ENCODE measurements around the gene SEMA7A.

SEMA7A gene

DNA sequence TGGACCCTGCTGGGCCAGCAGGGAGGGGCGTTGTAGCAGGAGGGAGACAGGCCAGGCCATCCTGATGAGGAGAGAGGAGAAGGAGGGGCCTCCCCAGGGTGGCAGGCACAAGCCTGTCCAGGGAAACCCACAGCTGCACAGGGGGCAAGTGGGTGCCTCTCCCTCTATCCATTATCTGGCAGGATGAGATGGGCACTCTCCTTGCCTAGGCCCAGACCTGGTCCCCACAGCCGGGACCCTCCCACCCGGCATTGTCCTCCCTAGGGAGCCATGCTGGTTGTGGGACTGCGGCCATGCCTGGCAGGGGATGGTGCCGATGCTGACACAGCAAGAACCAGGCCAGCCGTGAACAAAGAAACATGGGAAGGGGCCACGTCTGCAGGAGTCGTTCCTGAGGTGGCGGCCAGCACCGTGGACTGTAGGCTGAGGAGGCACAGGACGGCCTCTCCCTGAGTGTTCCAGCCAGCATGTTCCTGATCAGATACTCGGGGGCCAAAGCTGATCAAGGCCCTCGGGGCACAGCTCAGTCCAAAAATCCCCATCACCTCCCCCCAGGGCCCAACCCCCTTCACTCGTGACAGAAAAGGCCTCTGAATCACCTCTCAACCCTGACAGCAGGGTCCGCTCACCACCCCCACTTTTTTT lies 47.1 kb downstream of the SEMA7A start:
- DNase-seq: no peak

DNA sequence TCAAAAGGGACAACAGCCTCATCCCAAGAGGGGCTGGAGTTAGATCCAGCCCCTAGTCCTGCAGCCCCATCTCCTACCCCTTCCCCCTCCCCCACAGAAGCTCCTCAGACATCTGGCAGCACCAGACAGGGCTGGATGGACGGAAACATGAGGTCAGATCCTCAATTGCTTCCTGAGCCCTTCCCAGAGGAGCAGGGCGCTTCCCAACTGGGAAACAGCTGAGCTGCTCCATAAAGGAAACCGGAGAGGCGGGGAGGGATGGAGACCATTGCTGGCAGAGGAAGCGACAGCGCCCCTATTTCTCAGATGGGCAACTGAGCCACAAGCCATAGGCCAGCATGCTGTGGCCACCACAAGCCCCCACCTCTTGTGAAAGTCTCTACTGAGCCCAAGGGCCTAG lies 48.0 kb downstream of the SEMA7A start:
- DNase-seq: no peak

DNA sequence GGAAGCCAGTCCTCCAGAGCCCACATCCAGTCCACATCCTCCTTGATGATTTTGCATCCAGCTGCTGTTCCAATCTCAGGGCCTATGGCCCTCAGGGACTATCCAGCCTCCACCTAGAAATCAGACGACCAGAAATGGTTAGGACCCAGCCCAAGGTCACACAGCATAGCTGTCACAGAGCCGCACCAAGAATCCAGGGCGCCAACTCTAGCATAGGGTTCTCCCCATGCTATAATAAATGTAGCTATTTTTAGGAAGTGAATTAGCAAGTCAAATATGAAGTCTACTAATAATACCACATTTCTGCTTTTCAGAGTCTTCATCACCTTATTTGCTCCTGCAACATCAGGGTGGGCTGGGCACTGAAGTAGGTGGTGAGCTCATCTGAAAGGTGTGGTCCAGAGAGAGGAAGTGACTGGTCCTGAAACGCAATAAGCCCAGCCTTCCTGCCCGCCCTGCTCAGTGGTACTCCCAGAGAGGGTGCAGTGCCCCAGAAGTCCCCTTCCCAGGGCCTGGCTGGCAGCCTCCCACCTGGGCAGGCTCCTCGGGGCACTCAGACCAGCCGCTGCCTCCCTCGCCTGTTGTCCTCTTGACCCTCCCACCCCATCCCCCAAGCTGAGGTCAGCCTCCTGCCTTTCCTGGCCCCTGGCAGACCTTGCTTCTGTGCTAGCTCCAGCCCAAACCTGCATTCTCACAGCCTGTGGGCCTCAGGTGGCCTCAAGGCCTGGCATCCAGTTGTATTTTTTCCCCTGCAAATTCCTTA lies 48.7 kb downstream of the SEMA7A start:
- DNase-seq: peak in 3 of 4 experiments; percentile 22 to 57 (median 48)

DNA sequence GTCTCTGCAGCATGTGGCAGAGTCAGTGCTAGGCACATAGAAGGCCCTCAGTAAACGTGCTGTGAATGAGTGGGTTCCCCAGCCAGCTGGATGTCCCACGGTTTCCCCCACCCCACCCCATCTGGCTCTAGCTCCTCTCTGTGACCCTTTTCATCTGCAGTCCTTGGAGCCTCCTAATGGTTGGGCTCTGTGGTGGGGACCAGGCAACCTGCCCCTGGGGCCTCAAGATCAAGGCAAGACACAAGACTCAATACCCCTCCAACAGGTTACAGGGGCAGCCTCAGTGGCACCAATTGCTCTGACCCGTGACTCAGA lies 49.2 kb downstream of the SEMA7A start:
- no peak for DNase-seq

DNA sequence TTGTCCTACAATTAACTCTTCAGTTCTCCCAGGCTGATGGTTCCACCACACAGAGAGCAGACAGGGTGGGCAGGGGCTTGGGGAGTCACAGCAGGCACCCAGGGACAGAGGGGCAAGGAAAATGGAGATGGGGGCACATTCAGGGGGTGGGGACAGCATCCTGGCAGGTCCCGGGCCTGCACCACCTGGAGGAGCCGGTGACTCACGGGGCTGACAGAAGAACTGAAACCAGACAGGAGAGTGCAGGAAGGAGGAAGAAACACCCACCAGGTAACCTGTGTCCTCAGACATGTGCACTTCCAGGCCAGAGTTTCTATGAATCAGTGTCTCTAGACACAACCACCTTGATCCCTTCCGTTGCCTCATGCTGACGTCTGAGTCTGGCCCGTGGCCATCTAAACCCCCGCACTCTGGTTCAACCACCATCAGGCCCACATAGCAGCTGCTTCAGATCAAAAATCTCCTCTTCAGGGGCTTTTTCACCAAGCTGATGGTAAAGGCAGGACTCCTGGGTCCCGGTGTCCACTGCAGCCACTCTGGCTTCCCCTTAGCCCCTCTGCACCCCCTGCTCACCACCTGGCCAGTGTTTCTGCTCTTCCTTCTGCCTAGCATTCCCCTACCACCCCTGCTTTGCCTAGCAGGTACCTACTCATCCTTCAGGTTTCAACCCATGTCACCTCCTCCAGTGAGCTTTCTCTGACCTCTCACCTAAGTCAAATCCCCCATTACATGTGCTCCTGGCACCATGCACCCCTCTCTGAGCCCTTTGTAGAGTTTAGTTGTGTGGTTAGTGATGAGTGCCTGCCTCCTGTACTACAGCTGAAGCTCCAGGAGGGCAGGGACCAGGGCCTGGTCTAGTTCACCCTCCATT lies 49.8 kb downstream of the SEMA7A start:
- DNase-seq: no peak

DNA sequence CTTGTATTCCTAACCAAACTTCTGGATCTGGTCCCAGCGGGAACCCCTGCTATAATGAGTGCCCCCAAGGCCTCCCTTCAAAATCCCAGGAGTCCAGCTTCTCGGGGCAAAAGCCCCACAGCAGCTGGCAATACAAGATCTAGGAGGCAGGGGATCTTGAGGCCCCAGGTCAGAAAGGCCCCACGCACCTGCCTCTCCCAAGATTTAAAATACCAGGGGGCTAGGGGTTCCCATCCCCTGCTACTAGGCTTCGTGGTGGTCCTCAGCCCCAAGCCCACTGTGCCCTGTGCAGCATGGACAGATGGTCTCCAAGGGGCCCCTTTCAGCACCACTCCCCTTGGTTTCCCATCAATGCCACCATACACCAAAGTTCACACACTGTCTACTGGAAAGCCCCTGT lies 50.5 kb downstream of the SEMA7A start:
- DNase-seq: no peak

DNA sequence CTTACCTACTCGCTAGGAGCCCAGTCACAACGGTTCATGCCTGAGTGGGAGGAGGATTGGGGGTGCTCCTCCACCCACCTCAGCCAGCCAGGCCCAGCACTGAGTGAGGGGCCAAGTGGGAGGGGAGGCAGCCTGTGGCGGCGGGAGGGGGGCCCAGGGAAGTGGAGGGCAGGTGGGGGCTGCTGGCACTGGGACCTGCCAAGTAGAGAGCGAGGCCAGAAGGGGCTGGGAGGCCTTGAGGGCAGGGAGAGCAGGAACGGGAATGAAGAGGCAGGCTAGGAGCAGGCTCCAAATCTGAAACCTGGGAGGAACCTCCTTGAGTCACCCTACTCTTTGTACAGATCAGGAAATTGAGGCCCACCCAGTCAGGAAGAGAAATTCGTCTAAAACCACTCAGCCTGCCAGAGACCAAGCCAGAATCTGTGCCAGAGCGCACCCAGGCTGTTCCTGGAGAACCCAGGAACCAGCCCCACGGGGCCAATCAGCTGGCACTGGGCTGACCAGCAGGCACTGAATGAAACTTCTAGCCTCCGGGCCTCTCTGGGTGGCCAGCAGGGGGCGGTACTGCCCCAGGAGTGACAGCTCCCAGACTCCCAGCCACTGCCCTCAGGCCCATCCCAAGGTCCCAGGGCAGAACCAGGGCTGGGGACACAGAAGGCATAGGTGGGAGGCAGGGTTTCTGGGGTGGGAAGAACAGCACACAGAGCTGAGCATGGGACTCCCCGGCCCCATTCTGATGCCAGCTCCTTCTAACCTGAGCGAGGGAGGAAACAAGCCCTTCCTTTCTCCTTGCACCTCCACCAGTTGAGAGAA lies 51.5 kb downstream of the SEMA7A start:
- DNase-seq: peak; percentile 90 to 95 (median 94)

DNA sequence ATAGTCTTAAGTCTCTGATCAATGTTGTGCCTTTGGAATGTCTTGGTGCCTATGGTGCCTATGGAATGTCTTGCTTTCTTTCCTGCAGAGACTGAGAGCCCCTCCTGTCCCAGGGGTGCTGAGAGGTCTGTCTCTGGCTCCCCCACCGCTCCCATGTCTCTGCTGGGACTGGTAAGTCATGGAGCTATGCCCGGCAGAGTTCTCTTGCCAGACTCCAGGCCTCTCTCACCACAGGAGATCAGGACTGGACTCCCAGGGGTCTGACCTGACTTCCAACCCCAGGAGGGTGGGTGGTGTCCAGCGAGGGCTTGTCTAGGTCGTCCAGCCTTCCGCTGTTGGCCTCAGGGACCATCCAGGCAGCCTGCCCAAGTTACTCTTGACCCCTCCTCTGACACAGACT lies 52.3 kb downstream of the SEMA7A start:
- DNase-seq: no peak

DNA sequence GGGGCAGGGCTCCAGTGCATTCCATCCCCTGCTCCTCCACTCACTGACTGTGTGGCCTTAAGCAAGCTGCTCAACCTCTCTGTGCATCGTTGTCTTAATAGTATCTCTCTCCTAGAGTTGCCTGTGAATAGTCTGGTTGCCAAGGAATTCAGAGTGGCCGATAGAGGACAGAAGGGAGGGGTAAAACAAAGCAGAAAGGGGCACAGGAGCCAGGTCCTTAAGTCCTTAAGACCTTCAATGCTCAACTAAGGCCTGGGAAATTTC lies 52.6 kb downstream of the SEMA7A start:
- DNase-seq: no peak

DNA sequence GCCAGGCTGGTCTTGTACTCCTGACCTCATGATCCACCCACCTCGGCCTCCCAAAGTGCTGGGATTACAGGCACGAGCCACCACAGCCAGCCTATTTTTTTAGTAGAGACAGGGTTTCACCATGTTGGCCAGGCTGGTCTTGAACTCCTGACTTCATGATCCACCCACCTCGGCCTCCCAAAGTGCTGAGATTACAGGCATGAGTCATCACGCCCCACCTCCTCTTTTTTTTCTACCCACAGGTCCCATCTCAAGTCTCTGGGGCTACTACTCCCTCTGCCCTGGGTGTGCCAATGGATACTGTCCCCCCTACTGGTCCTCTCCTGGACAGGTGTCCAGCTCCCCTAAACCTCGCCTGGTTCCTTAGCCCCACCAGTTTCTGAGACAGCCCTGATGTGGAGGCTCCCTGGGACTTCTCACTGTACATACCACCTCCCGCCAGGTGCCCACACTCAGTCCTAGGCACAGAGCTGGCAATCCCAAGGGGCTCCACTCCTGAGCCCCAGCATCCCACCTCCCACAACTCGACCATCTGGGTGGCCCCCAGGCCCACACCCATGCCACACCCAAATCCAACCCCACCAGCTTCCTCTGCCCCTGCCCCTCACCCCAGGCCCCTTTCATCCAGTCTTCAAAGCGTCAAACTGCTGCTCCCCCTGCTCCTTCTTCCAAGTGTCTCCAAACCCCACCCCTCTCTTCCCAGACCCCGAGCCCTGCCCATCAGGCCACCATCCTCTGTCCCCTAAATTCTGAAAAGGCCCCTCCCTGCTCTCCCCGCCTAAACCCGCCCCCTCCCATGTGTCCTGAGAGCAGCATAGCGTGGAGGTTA lies 53.2 kb downstream of the SEMA7A start:
- no peak for DNase-seq

DNA sequence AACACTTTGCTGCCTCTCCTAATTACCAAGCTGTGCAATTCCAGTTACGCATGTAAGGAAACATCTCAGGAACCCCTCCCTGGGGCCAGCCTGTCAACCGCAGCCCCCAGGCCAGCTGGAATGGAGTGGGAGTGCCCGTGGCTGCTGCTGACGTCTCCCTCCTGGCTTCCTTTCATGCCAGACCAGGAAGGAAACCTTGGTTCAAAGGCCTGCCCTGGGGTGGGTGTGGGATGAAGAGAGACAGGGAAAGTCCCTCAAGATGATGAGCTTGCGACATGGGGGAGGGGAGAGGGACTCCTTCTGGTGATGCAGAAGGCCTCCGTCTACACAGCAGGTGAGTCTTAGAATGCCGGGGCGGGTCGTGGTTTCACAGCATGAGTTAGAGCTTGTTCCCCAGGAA lies 54.9 kb downstream of the SEMA7A start:
- peak; percentile 45 to 70 (median 62) for DNase-seq

DNA sequence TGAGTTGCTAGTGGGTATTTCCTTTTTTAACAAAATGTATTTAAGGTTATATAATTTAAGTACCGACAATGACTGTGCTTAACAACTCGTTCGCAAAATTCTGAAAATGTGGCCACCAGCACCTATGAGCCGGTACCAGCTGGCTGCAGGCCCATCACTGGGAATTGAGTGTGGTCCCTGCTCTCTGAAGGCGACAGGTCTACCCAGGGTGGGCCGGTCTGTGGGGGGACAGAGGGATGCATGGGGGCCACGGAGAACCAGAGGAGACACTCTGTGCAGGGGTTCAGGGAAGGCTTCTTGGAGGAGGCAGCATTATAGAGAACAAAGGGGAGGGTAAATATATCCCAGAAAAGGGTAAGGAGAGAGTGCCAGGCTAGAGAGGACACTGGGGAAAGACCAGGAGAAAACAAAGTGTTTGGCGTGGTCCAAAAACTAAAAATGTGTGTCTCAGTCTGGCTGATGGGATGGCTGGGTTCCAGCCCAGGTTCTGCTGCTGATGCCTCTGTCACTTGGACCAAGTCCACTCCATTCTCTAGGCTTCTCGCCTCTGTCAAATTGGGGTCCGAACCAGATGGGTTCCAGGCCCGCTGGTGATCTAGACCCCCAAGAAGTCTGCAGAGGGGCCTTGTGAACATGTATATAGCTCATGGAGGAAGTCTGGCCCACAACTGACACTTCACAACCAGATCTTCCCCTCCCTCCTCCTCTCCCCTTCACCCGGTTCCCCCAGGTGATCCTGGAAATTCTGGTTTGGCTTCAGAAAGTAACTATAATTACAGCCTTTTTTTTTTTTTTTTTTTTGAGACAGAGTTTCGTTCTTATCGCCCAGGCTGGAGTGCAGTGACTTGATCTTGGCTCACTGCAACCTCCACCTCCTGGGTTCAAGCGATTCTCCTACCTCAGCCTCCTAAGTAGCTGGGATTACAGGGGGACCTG lies 55.7 kb downstream of the SEMA7A start:
- DNase-seq: no peak

DNA sequence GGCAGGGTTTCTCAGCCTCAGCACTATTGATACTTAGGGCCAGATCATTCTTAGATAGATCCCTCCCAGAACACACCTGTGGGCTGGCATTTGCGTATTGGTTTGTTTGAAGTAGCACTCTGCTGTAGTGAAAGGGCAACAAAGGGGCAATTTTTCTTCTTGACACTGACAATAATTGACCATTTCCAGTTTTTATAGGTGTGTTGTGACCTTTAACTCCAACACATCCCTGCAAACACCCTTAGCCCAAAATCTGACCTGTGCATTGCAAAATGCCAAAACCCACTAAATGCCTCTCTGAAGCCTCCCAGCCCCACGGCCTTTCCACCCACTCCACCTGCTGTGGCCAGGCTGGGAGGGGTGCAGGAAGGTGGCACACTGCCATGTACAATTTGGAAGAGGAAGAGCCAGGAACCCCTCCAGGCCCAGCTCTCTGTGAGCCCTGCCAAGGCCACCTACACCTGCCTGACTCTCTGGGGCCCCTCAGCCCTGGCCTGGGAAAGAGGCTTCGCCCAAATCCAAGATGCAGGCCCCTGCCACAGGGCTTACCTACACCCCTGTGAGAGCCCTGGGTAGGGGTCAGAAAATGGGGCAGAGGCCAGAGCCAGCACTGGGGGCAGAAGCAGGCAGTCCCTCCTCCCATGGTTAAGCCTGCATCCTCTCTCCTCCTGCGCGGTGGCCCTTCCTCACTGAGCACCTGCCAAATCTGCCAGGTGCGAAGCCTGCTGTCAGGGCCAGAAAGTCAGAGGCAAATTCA lies 56.8 kb downstream of the SEMA7A start:
- DNase-seq: peak in 1 of 4 experiments; percentile 0

DNA sequence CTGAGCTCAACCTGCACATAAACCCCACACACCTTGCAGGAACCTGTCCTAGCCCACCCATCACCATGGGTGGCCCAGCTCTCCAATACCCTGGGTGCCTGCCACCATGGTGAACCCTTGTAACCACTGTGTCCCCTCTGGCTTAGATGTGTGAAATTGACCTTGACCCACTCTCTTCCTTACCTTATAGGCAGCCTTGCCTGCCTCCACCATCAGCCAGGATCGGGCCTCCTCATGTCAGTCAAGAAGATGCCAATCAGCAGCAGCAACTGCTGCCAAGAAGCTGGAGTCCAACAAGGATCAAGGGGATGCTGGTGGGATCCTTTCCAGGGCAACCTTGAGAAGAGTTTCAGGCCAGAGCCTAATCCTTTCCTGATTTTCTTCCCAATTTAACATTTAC lies 57.5 kb downstream of the SEMA7A start:
- DNase-seq: peak in 1 of 4 experiments; percentile 0

DNA sequence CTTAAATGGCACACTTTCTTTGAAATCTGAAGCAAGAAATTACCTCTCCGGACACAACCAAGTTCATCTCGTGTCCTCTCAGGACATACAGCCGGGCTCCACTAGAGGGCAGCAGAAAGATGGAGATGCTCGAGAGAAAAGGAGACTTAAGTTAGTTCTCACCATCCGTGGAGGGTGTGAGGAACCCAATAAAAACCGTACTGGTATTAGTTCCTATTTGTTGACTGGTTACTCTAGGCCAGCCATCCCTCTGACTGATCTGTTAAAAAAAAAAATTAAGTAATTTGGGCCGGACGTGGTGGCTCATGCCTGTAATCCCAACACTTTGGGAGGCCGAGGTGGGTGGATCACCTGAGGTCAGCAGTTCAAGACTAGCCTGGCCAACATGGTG lies 58.5 kb downstream of the SEMA7A start:
- DNase-seq: peak; percentile 89 to 93 (median 90)

DNA sequence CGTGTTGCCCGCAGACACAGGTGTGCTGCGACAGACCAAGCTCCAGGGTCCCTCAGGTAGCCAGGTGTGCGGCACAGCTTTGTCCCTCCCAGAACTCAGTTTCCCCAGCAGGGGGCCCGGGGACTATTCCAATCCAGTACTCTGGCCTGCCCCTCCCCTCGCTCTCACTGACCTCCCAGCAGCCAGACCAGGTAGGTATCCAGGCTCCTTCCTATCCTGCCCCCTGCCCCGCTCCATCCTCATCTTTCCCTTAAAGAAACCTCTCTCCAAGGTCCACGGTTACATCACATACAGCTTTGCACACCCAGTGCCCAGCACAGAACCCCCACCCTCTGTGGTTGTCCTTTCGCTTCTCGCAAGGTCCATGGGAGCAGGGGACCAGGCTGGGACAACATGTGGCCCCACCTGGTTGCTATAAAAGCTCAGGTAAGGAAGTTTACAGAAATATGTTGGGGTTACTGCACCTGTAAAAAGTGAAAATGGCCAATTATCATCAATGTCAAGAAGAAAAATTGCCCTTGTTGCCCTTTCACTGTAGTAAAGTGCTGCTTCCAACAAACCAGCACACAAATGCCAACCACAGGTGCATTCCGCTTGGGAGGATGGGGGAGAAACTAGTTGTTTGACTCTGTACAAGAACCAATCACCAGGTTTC lies 59.0 kb downstream of the SEMA7A start:
- no peak for DNase-seq

DNA sequence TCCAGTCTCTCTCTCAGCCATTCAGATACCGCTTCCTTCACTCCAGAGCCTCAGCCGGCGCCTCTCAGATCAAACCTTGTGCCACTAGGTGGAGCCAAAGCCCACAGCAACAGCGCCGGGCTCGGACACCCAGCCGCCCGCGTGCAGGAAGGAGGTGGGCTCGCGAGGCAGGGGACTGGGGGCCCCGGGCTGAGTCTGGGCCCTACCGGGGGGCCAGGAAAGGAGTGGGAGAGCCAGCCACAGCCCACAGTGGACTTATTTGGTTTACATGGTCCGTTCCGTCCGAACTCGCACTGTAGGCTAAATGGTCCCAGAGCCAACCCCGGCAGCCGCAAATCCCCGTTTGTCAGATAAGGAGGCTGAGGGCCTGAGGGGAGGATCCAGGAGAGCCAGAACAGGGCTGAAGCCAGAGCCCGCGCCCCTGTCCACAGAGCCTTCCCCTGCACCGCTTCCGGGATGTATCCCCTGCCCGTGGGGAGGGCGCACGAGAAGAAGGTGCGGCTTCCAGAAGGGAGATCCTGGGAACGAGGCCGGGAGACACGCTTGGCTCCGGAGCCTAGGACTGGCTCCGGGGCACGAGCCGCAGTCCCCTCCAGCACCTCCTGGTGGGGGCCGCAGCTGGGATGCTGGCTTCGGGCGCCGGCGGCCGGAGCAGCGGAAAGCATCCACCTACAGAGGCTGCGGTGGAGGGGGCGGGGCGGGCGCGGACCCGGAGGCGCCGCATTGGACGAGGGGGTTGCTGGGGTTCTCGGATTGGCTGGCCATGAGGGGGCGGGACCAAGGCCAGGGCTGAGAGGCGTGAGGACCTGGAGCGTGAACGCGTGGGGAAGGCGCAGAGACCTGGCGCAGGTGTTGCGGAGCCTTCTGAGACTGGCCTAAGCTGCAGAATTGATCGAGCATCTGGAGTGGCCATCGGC lies 59.8 kb downstream of the SEMA7A start:
- peak; percentile 86 to 94 (median 91) for DNase-seq

DNA sequence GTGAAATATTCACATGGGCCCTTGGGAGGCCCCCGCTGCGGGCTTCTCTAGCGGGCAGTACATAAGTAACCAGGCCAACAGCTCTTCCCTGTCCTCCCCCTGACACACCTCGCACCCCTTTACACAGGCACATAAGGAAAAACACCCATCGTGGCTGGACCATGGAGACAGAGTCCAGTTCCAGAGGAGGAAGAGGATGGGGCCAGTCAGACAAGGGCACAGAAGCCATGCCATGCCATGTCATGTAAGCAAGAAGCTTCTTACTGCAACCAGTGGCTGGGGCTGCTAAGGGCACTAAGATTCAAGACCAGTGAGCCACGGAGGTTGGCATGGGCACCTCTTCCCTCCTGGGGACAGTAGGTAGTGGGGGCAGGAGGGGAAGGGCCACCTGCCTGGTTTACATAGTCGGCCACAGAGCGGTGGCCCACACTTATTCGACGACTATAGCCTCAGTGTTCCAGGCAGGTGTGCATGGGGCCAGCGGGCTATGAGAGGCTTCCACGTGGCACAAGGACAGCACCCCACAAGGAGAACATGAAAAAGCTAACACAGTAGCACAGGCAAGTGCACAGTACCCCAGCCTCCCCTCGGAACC lies 60.6 kb downstream of the SEMA7A start:
- no peak for DNase-seq
